GM23248 (cell line): ENCODE measurements around the gene CNOT1.

Experiments
- EZH2 ChIP-seq: fragments of 200-600 bp; sonication (generic); IDR thresholded peaks from 2 replicates; pipeline ENCODE4 v1.6.1; 2018; ENCODE audit warnings: antibody characterized with exemption, mild to moderate bottlenecking; ENCODE audit not compliant: insufficient read depth, poor library complexity, severe bottlenecking
- EZH2phosphoT487 ChIP-seq: fragments of 200-600 bp; sonication (generic); IDR thresholded peaks from 2 replicates; pipeline ENCODE4 v1.6.1; 2018; ENCODE audit warnings: antibody characterized with exemption, moderate library complexity, mild to moderate bottlenecking, low read depth; ENCODE audit not compliant: insufficient read depth

- TF ChIP-seq EZH2phosphoT487 (no peak), EZH2 (no peak)
Measured at GRCh38 chr16:58551496-58551895, 78.1 kb downstream of the CNOT1 start.
